Measurements from ENCODE around the gene GLCE.

- TF ChIP-seq CREB1 (IDR thresholded peaks at IDR 0.05; ENCODE audit: low read depth) (no peak), TCF12 (IDR thresholded peaks at IDR 0.05; ENCODE audit: low read depth) (no peak), REST (IDR thresholded peaks at IDR 0.05; ENCODE audit: low read depth) (no peak), MAX (IDR thresholded peaks at IDR 0.05) (no peak), EP300 (IDR thresholded peaks at IDR 0.05; ENCODE audit: borderline replicate concordance) (no peak), NFIC (IDR thresholded peaks at IDR 0.05) (no peak), EGR1 (IDR thresholded peaks at IDR 0.05) (no peak), CEBPB (IDR thresholded peaks at IDR 0.05) (no peak), TAF1 (IDR thresholded peaks at IDR 0.05; ENCODE audit: low read depth) (no peak), YY1 (IDR thresholded peaks at IDR 0.05; ENCODE audit: low read depth) (no peak)
Observed at GRCh38 chr15:69146724-69147435, 13.6 kb upstream of the GLCE start.
